Smooth muscle cell (in vitro differentiated cells): Measurements from ENCODE around the gene UNC45B. TPM values are rescaled to one million over a fixed set of nuclear protein-coding genes. Genes with fewer than 3 reads are reported as not detected.
"Not testable (repeated sequence)": the region's sequence is repeated elsewhere in the genome, so short reads cannot be mapped to it uniquely, and the experiment has no call there.

Source experiments
- DNase-seq: peaks from one replicate; lab custom pipeline; 2025; ENCODE audit not compliant: unreplicated experiment; lab: John Stamatoyannopoulos, UW
- H2AFZ ChIP-seq: fragments of 200-600 bp; sonication (generic); 2 replicates; pipeline ENCODE4 v1.6.0; 2016; ENCODE audit warnings: antibody characterized with exemption, low read depth, mild to moderate bottlenecking
- H3F3A ChIP-seq: fragments of 200-600 bp; sonication (generic); 2 replicates; pipeline ENCODE4 v1.6.0; 2017; ENCODE audit warnings: antibody characterized with exemption, low read depth
- H3K27ac ChIP-seq: fragments of 200-600 bp; sonication (generic); 2 replicates; pipeline ENCODE4 v1.5.1; 2016; ENCODE audit warnings: low read depth, mild to moderate bottlenecking
- H3K27me3 ChIP-seq: fragments of 200-600 bp; sonication (generic); 2 replicates; pipeline ENCODE4 v1.6.1; 2016; ENCODE audit warnings: low read depth, mild to moderate bottlenecking
- H3K36me3 ChIP-seq: fragments of 200-600 bp; sonication (generic); 2 replicates; pipeline ENCODE4 v1.5.1; 2016; ENCODE audit warnings: low read depth
- H3K4me1 ChIP-seq: fragments of 200-600 bp; sonication (generic); 2 replicates; pipeline ENCODE4 v1.5.1; 2016; ENCODE audit warnings: low read depth
- H3K4me2 ChIP-seq: fragments of 200-600 bp; sonication (generic); 2 replicates; pipeline ENCODE4 v1.6.0; 2016; ENCODE audit warnings: mild to moderate bottlenecking
- H3K4me3 ChIP-seq: fragments of 200-600 bp; sonication (generic); 2 replicates; pipeline ENCODE4 v1.5.1; 2016; ENCODE audit warnings: mild to moderate bottlenecking
- H3K79me2 ChIP-seq: fragments of 200-600 bp; sonication (generic); 2 replicates; pipeline ENCODE4 v1.6.0; 2016; ENCODE audit warnings: low read depth, mild to moderate bottlenecking
- H3K9ac ChIP-seq: fragments of 200-600 bp; sonication (generic); 2 replicates; pipeline ENCODE4 v1.6.0; 2016; ENCODE audit warnings: low read depth
- H3K9me3 ChIP-seq: fragments of 200-600 bp; sonication (generic); replicated peaks from 2 replicates; pipeline ENCODE4 v1.5.1; 2016; ENCODE audit warnings: low read depth
- H4K20me1 ChIP-seq: fragments of 200-600 bp; sonication (generic); 2 replicates; pipeline ENCODE4 v1.6.0; 2016; ENCODE audit warnings: low read depth
- WGBS: methylation state at CpG from one replicate; pipeline ENCODE4 v1.1.7; 2016; ENCODE audit warnings: low lambda C conversion rate; 5-methylcytosine and 5-hydroxymethylcytosine counted together
- polyA plus RNA-seq: library from polyadenylated mRNA; unstranded; fragments of >200 nt; fragmentation: Nextera tagmentation; extraction: Ambion mirVana; gene quantifications from 2 replicates; pipeline ENCODE4 v1.2.1, GENCODE V29; 2016
- total RNA-seq: library from RNA; depleted of rRNA; stranded (reverse); fragments of >200 nt; gene quantifications from 2 replicates; pipeline ENCODE4 v1.2.3, GENCODE V29; 2014
- TF ChIP-seq, protein P1 (sequence below): fragments of 200-600 bp; sonication (generic); IDR thresholded peaks from 2 replicates; pipeline ENCODE4 v1.5.1; 2017; ENCODE audit warnings: borderline replicate concordance, mild to moderate bottlenecking, antibody characterized with exemption; ENCODE audit not compliant: insufficient read depth, poor library complexity, severe bottlenecking

The UNC45B gene
- total and polyA plus RNA-seq, 2 experiments from 2014 or later, result not detected

DNA sequence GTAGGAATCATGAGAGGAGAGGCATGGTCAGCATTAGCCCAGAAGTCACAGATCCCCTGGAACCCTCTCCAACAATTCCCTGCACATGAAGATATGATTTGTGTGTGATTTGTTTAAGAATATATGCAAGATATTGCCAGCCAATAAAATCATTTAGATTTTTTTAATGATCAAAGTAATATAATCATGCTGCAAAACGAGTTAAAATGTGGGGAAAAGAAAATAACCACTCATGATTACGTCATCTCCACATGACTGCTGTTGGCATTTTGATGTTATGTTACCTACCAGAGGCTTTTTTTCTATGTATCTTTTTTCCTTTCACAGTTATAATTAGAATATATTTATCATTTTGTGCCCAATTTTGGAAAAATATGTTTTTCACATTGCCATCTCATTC, 24.2 kb downstream of the UNC45B start:
- no peak for DNase-seq
- Histone ChIP-seq H2AFZ (no peak overlapping the region), H3K36me3 (no peaks in the 10 kb centered on the region), H3K9me3 (no peaks in the 10 kb centered on the region), H3K27me3 (peaks cover 11% of the 10 kb centered on the region), H4K20me1 (no peaks in the 10 kb centered on the region), H3K4me2 (no peak overlapping the region), H3K4me3 (no peak overlapping the region), H3K27ac (no peak overlapping the region), H3K79me2 (no peaks in the 10 kb centered on the region), H3F3A (no peaks in the 10 kb centered on the region), H3K9ac (no peak overlapping the region), H3K4me1 (no peaks in the 10 kb centered on the region)
- 76% methylated on average over 2 of the region's 2 CpGs for WGBS
- TF ChIP-seq, protein P1, sequence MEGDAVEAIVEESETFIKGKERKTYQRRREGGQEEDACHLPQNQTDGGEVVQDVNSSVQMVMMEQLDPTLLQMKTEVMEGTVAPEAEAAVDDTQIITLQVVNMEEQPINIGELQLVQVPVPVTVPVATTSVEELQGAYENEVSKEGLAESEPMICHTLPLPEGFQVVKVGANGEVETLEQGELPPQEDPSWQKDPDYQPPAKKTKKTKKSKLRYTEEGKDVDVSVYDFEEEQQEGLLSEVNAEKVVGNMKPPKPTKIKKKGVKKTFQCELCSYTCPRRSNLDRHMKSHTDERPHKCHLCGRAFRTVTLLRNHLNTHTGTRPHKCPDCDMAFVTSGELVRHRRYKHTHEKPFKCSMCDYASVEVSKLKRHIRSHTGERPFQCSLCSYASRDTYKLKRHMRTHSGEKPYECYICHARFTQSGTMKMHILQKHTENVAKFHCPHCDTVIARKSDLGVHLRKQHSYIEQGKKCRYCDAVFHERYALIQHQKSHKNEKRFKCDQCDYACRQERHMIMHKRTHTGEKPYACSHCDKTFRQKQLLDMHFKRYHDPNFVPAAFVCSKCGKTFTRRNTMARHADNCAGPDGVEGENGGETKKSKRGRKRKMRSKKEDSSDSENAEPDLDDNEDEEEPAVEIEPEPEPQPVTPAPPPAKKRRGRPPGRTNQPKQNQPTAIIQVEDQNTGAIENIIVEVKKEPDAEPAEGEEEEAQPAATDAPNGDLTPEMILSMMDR, result no peak

DNA sequence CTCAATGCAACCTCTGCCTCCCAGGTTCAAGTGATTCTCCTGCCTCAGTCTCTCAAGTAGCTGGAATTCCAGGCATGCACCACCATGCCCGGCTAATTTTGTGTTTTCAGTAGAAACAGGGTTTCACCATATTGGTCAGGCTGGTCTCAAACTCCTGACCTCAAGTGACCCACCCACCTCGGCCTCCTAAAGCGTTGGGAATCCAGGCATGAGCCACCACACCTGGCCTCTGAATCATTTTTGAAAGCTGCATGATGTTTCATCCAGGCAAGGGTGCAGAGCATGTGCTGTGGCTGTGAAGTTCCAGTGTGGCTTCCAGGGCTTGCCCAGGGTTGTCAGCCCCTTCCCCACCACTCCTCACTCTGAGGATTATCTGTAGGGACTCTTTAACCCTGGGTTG, 24.7 kb downstream of the UNC45B start:
- not testable (repeated sequence) for H3K36me3 ChIP-seq, H3K4me3 ChIP-seq, H2AFZ ChIP-seq, H3K9ac ChIP-seq, DNase-seq, H3K9me3 ChIP-seq, H3K79me2 ChIP-seq, H3F3A ChIP-seq, H3K4me1 ChIP-seq, H3K27ac ChIP-seq, H3K4me2 ChIP-seq, H4K20me1 ChIP-seq
- WGBS, result 90% methylated on average over 3 of the region's 3 CpGs
- peaks cover 11% of the 10 kb centered on the region for H3K27me3 ChIP-seq

DNA sequence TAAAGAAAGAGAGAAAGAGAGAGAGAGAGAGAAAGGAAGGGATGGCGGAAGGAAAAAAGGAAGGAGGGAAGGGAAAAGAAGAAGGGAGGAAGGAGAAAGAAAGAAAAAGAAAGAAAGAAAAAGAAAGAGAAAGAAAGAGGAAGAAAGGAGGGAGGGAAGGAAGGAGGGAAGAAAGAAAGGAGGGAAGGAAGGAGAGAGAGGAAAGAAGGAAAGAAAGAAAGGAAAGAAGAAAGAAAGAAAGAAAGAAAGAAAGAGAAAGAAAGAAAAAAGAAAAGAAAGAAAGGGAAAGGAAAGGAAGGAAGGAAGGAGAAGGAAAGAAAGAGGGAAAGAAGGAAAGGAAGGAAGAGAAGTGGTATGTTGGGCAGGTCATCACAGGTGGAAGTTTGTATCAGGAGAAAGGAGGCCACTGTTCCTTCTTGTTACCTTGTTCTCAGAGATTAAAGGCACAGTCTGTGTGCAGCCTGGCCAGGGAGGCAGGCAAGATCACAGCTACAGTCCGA, 27.3 kb downstream of the UNC45B start:
- WGBS, result 79% methylated on average over 2 of the region's 2 CpGs
- Histone ChIP-seq H3K9ac (no peak overlapping the region), H3K9me3 (no peaks in the 10 kb centered on the region), H4K20me1 (no peaks in the 10 kb centered on the region), H3K4me2 (no peak overlapping the region), H3K4me1 (no peaks in the 10 kb centered on the region), H2AFZ (no peak overlapping the region), H3K4me3 (no peak overlapping the region), H3K27me3 (peaks cover 11% of the 10 kb centered on the region), H3K36me3 (no peaks in the 10 kb centered on the region), H3K79me2 (no peaks in the 10 kb centered on the region), H3F3A (no peaks in the 10 kb centered on the region), H3K27ac (no peak overlapping the region)
- TF ChIP-seq, protein P1, result no peak
- DNase-seq, result no peak

DNA sequence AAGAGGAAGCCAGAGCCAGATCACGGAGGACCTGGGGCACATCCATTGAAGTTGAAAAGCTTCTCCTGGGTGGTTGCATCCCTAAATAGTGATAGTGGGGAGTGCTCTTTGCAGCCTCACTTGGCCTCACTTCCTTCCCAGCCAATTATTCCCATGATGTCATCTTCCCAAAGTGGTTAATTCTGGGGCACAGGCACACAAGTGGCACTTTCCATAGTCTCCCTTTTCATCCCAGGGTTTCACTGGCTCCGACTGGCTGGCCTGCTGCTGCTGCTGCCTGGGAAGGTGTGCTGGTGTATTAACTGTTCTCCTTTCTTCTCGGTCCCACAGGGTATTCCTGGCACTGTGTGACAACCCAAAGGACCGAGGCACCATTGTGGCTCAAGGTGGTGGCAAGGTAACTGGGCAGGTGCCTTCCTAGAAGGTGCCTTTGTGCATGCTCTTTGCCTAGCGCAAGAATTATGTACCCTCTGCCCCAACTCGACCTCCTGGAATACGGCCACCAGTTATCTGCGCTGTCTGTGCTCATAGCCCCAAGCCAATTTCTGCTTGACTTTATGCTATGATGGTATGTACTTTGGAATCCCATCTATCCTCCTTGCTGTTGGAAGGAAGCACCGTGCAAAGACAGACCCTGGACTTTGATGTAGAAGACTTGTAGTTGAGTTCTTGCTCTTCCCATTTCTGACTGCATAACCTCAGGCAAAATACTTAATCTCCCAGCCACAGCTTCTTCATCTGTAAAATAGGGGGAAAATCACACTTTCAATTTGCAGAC, 28.2 kb downstream of the UNC45B start:
- H2AFZ ChIP-seq, result no peak overlapping the region
- no peaks in the 10 kb centered on the region for H4K20me1 ChIP-seq
- no peaks in the 10 kb centered on the region for H3K36me3 ChIP-seq
- WGBS, result 80% methylated on average over 9 of the region's 9 CpGs
- no peak for DNase-seq
- H3K9me3 ChIP-seq, result no peaks in the 10 kb centered on the region
- H3K4me2 ChIP-seq, result no peak overlapping the region
- no peaks in the 10 kb centered on the region for H3K79me2 ChIP-seq
- H3K9ac ChIP-seq, result no peak overlapping the region
- TF ChIP-seq, protein P1, result no peak
- no peaks in the 10 kb centered on the region for H3K4me1 ChIP-seq
- no peak overlapping the region for H3K4me3 ChIP-seq
- H3F3A ChIP-seq, result no peaks in the 10 kb centered on the region
- no peak overlapping the region for H3K27ac ChIP-seq
- peaks cover 11% of the 10 kb centered on the region for H3K27me3 ChIP-seq
